ENCODE data around the gene SLCO3A1. TPM values are rescaled to one million over a fixed set of nuclear protein-coding genes. Genes with fewer than 3 reads are reported as not detected.

Gene SLCO3A1
- total RNA-seq (2021; ENCODE audit: unreplicated experiment), result 5.1 TPM
- 2.0 and 3.1 TPM in 2 replicates for polyA plus RNA-seq (2012)
- Bru-seq, nascent RNA, result percentile 38 among the genes with signal in this experiment
- BruChase-seq, experiment 1, labeled RNA remaining after a 6-hour chase, result percentile 28 among the genes with signal in this experiment
- BruChase-seq, experiment 2, labeled RNA remaining after a 2-hour chase, result percentile 32 among the genes with signal in this experiment
- long read RNA-seq, full-length matches to known transcripts, result 6 of 15 reads
- long read RNA-seq, partial matches to known transcripts, result 5 of 15 reads
- long read RNA-seq, other reads (novel, unspliced or antisense), result 4 of 15 reads

DNA sequence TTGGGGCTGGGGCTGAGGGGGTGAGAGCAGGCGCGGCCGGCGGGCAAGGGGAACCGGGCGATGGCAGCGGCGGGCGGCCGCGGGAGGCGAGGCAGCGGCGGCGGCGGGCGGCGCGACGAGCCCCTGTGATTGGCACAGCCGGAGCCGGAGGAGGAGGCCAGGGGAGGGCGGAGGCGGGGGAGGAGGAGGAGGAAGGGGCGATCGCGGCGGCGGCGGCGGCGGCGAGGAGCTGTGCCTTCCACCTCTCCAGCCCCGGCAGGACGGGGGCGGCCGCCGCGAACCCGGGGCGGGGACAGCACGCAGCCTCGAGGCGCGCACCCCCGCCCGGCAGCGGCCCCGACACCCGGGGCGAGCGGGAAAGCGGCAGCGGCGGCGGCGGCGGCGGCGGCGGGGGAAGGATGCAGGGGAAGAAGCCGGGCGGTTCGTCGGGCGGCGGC lies at the start of gene SLCO3A1:
TSS of gene SLCO3A1 (plus strand) at position 198 of the 437 bp plus-strand sequence.
- peaks cover 0 to 16% of the 10 kb centered on the region in 2 experiments; a peak in 2 of 4 replicates for H3K4me1 ChIP-seq (ENCODE audit: control insufficient read depth in 1 of 2, insufficient read depth in 2 of 2, low read length in 2 of 2)
- ChIA-PET POLR2A (no interaction called here), RAD21 (ENCODE audit: low non-redundant PET in 1 of 2, low total read pairs in 2 of 2, uncharacterized antibody in 2 of 2, unreplicated experiment in 2 of 2) (no interaction called here), CTCF (interaction anchor here (0.7 to 1.3 kb wide), 7 partner anchors 9 to 551 kb away, joined by 3 to 5 read pairs (median 3); no protein-coding TSS in a partner anchor)
- peaks cover 11% of the 10 kb centered on the region; the same call in 1 of the 2 replicates for H3K27me3 ChIP-seq (ENCODE audit: insufficient read depth, low read length)
- no peak within 1 kb of the TSS; the same call in 1 of the 2 replicates for H3K27ac ChIP-seq (ENCODE audit: low read depth, low read length)
- TF ChIP-seq, protein P1, sequence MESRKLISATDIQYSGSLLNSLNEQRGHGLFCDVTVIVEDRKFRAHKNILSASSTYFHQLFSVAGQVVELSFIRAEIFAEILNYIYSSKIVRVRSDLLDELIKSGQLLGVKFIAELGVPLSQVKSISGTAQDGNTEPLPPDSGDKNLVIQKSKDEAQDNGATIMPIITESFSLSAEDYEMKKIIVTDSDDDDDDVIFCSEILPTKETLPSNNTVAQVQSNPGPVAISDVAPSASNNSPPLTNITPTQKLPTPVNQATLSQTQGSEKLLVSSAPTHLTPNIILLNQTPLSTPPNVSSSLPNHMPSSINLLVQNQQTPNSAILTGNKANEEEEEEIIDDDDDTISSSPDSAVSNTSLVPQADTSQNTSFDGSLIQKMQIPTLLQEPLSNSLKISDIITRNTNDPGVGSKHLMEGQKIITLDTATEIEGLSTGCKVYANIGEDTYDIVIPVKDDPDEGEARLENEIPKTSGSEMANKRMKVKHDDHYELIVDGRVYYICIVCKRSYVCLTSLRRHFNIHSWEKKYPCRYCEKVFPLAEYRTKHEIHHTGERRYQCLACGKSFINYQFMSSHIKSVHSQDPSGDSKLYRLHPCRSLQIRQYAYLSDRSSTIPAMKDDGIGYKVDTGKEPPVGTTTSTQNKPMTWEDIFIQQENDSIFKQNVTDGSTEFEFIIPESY (IDR thresholded peaks at IDR 0.05; ENCODE audit: extremely low read depth, insufficient replicate concordance, low read length), result no peak
- TF ChIP-seq POLR2A (IDR thresholded peaks at IDR 0.05; ENCODE audit: borderline replicate concordance, extremely low read depth, insufficient read depth, insufficient read length), result no peak
- TF ChIP-seq TCF7L2 (IDR thresholded peaks at IDR 0.05; ENCODE audit: borderline replicate concordance, extremely low read depth, insufficient read depth, insufficient read length), result no peak
- TF ChIP-seq CBX3 (IDR thresholded peaks at IDR 0.05; ENCODE audit: low read depth), result no peak
- TF ChIP-seq SRF (IDR thresholded peaks at IDR 0.05; ENCODE audit: low read depth), result no peak
- no peak for TF ChIP-seq POLR2AphosphoS5 (IDR thresholded peaks at IDR 0.05; ENCODE audit: low read depth, low read length)
- TF ChIP-seq, protein P2, sequence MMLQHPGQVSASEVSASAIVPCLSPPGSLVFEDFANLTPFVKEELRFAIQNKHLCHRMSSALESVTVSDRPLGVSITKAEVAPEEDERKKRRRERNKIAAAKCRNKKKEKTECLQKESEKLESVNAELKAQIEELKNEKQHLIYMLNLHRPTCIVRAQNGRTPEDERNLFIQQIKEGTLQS (IDR thresholded peaks at IDR 0.05), result no peak
- no peak for TF ChIP-seq JUND (IDR thresholded peaks at IDR 0.05)
- TF ChIP-seq EGR1 (IDR thresholded peaks at IDR 0.05; ENCODE audit: low read depth), result no peak
- TF ChIP-seq, protein P3, sequence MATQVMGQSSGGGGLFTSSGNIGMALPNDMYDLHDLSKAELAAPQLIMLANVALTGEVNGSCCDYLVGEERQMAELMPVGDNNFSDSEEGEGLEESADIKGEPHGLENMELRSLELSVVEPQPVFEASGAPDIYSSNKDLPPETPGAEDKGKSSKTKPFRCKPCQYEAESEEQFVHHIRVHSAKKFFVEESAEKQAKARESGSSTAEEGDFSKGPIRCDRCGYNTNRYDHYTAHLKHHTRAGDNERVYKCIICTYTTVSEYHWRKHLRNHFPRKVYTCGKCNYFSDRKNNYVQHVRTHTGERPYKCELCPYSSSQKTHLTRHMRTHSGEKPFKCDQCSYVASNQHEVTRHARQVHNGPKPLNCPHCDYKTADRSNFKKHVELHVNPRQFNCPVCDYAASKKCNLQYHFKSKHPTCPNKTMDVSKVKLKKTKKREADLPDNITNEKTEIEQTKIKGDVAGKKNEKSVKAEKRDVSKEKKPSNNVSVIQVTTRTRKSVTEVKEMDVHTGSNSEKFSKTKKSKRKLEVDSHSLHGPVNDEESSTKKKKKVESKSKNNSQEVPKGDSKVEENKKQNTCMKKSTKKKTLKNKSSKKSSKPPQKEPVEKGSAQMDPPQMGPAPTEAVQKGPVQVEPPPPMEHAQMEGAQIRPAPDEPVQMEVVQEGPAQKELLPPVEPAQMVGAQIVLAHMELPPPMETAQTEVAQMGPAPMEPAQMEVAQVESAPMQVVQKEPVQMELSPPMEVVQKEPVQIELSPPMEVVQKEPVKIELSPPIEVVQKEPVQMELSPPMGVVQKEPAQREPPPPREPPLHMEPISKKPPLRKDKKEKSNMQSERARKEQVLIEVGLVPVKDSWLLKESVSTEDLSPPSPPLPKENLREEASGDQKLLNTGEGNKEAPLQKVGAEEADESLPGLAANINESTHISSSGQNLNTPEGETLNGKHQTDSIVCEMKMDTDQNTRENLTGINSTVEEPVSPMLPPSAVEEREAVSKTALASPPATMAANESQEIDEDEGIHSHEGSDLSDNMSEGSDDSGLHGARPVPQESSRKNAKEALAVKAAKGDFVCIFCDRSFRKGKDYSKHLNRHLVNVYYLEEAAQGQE (IDR thresholded peaks at IDR 0.05; ENCODE audit: low read depth), result no peak
- no peak for TF ChIP-seq ZFX (IDR thresholded peaks at IDR 0.05)
- no peak for TF ChIP-seq YY1 (IDR thresholded peaks at IDR 0.05; ENCODE audit: extremely low read depth, insufficient replicate concordance, low read depth, low read length)
- no peak for TF ChIP-seq CEBPB (IDR thresholded peaks at IDR 0.05; ENCODE audit: low read depth)
- TF ChIP-seq ZNF274 (IDR thresholded peaks at IDR 0.05; ENCODE audit: low read depth, low read length), result no peak
- TF ChIP-seq FOSL1 (IDR thresholded peaks at IDR 0.05; ENCODE audit: low read depth), result no peak
- TF ChIP-seq ELF1 (IDR thresholded peaks at IDR 0.05; ENCODE audit: borderline replicate concordance, low read depth), result no peak
- TF ChIP-seq RAD21 (IDR thresholded peaks at IDR 0.05; ENCODE audit: low read depth), result no peak
- TF ChIP-seq, protein P4, sequence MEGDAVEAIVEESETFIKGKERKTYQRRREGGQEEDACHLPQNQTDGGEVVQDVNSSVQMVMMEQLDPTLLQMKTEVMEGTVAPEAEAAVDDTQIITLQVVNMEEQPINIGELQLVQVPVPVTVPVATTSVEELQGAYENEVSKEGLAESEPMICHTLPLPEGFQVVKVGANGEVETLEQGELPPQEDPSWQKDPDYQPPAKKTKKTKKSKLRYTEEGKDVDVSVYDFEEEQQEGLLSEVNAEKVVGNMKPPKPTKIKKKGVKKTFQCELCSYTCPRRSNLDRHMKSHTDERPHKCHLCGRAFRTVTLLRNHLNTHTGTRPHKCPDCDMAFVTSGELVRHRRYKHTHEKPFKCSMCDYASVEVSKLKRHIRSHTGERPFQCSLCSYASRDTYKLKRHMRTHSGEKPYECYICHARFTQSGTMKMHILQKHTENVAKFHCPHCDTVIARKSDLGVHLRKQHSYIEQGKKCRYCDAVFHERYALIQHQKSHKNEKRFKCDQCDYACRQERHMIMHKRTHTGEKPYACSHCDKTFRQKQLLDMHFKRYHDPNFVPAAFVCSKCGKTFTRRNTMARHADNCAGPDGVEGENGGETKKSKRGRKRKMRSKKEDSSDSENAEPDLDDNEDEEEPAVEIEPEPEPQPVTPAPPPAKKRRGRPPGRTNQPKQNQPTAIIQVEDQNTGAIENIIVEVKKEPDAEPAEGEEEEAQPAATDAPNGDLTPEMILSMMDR (IDR thresholded peaks at IDR 0.05 in 2 of 3, conservative IDR thresholded peaks at IDR 0.05 in 1 of 3; ENCODE audit: borderline replicate concordance in 1 of 3, insufficient read depth in 1 of 3, low read depth in 2 of 3, low read length in 2 of 3), result no peak
- no peaks in the 10 kb centered on the region for H3K79me2 ChIP-seq (ENCODE audit: insufficient read depth, low read length)
- H3K4me2 ChIP-seq (ENCODE audit: low read length), result peak within 1 kb of the TSS; percentile 95
- H3K4me3 ChIP-seq (replicated peaks in 1 of 2; ENCODE audit: low read depth in 1 of 2, low read length in 2 of 2), result peak within 1 kb of the TSS; percentile 51 to 65
- intact Hi-C loops (cut with micrococcal nuclease), result loop anchor here (2.0 to 5.0 kb wide), 2 partner anchors 146 to 551 kb away; no protein-coding TSS in a partner anchor
- no peaks in the 10 kb centered on the region for H3K36me3 ChIP-seq (ENCODE audit: control insufficient read depth in 1 of 2, insufficient read depth in 2 of 2, low read length in 2 of 2)
- H3K9me3 ChIP-seq (ENCODE audit: control insufficient read depth in 1 of 2, insufficient read depth in 1 of 2, low read depth in 1 of 2, low read length in 2 of 2), result no peaks in the 10 kb centered on the region
- H2AFZ ChIP-seq (ENCODE audit: low read depth, low read length, poor library complexity, severe bottlenecking), result peak within 1 kb of the TSS; percentile 98
- H4K20me1 ChIP-seq (ENCODE audit: insufficient read depth), result no peaks in the 10 kb centered on the region
- DNase-seq (ENCODE audit: low read depth, low spot score) (no peak), ATAC-seq (peak; percentile 59)
- no peaks in the 10 kb centered on the region for H3K9me2 ChIP-seq (ENCODE audit: insufficient read depth)
- 0 out of 2 replicates have a peak within 1 kb of the TSS, but pooled peaks have one; percentile 21 for H3K9ac ChIP-seq (ENCODE audit: low read length)
- no TSS peak for BruUV-seq (replicated peaks)

Measured in HCT116 (cell line).